Uterus (tissue), 2 donors: ENCODE results near the gene ITFG1.

ENCODE experiments used
- POLR2A ChIP-seq, 2 donors: fragments of 450-650 bp; IDR thresholded peaks; one replicate each; pipeline ENCODE4 v1.6.1; 2016; ENCODE audit warnings: antibody characterized with exemption in 2 of 2, mild to moderate bottlenecking in 1 of 2, moderate library complexity in 1 of 2
- TF ChIP-seq, protein P1 (sequence below), 4 experiments: fragments of 200-600 bp in 2 of 4; fragments of 450-650 bp in 2 of 4; sonication (generic) in 2 of 4; IDR thresholded peaks; one replicate each; pipeline ENCODE4 v1.5.1; 2016 to 2019; ENCODE audit warnings: antibody characterized with exemption in 4 of 4, mild to moderate bottlenecking in 2 of 4, moderate library complexity in 1 of 4

DNA sequence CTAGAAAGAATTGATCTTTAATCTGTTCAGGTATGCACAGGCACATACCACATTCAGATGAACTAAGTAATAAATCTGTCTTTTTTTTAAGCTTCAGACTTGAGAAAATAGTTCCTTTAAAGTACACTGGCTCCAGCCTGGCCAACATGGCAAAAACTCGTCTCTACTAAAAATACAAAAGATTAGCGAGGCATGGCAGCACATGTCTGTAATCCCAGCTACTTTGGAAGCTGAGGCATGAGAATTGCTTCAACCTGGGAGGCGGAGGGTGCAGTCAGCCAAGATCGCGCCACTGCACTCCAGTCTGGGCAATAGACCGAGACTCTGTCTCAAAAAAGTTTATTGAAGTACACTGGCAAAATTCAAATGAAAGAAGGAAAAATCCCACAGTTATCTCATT is 206.1 kb downstream of the ITFG1 start:
- no peak for TF ChIP-seq POLR2A (IDR thresholded peaks at IDR 0.05)
- TF ChIP-seq, protein P1, sequence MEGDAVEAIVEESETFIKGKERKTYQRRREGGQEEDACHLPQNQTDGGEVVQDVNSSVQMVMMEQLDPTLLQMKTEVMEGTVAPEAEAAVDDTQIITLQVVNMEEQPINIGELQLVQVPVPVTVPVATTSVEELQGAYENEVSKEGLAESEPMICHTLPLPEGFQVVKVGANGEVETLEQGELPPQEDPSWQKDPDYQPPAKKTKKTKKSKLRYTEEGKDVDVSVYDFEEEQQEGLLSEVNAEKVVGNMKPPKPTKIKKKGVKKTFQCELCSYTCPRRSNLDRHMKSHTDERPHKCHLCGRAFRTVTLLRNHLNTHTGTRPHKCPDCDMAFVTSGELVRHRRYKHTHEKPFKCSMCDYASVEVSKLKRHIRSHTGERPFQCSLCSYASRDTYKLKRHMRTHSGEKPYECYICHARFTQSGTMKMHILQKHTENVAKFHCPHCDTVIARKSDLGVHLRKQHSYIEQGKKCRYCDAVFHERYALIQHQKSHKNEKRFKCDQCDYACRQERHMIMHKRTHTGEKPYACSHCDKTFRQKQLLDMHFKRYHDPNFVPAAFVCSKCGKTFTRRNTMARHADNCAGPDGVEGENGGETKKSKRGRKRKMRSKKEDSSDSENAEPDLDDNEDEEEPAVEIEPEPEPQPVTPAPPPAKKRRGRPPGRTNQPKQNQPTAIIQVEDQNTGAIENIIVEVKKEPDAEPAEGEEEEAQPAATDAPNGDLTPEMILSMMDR (IDR thresholded peaks at IDR 0.05): no peak
